ENCODE measurements around the gene SRC.

SRC gene

GRCh38 chr20:37351689-37352607, 6.0 kb downstream of the SRC start:
- DNase-seq = no peak

- DNase-seq = no peak
Measured at GRCh38 chr20:37352608-37352980, 6.7 kb downstream of the SRC start.

- DNase-seq = no peak
Measured at GRCh38 chr20:37353285-37353849, 7.4 kb downstream of the SRC start.

- no peak for DNase-seq
Measured at GRCh38 chr20:37354210-37355195, 8.6 kb downstream of the SRC start.

GRCh38 chr20:37355252-37356180, 9.6 kb downstream of the SRC start:
- no peak for DNase-seq

GRCh38 chr20:37356387-37356786, 10.4 kb downstream of the SRC start:
- DNase-seq = no peak

- DNase-seq = no peak
Measured at GRCh38 chr20:37356961-37357371, 11.0 kb downstream of the SRC start.

- DNase-seq = no peak
Measured at GRCh38 chr20:37357481-37358365, 11.8 kb downstream of the SRC start.

- no peak for DNase-seq
Measured at GRCh38 chr20:37358366-37359150, 12.6 kb downstream of the SRC start.

- no peak for DNase-seq
Measured at GRCh38 chr20:37359331-37359730, 13.4 kb downstream of the SRC start.

GRCh38 chr20:37359836-37360235, 13.9 kb downstream of the SRC start:
- DNase-seq = no peak

- no peak for DNase-seq
Measured at GRCh38 chr20:37360391-37361115, 14.6 kb downstream of the SRC start.

- DNase-seq = no peak
Measured at GRCh38 chr20:37361336-37361735, 15.4 kb downstream of the SRC start.

GRCh38 chr20:37362231-37362792, 16.4 kb downstream of the SRC start:
- no peak for DNase-seq

- no peak for DNase-seq
Measured at GRCh38 chr20:37362821-37363220, 16.9 kb downstream of the SRC start.

- DNase-seq = no peak
Measured at GRCh38 chr20:37363221-37364012, 17.5 kb downstream of the SRC start.

- DNase-seq = no peak
Measured at GRCh38 chr20:37364013-37364926, 18.3 kb downstream of the SRC start.
